Renal cortical epithelial cell (primary cell): ENCODE data around the gene ARHGEF16. TPM values are rescaled to one million over a fixed set of nuclear protein-coding genes. Genes with fewer than 3 reads are reported as not detected.

ENCODE experiments used
- DNase-seq: peaks from one replicate; pipeline ENCODE4 v3.0.0-alpha.2; 2011; ENCODE audit warnings: low read depth
- total RNA-seq: library from RNA; depleted of rRNA; stranded (reverse); fragments of >200 nt; gene quantifications from 2 replicates; pipeline ENCODE4 v1.2.3, GENCODE V29; 2014

The ARHGEF16 gene
- total RNA-seq, 1 donor from 2014 or later, result 6.4 TPM

- DNase-seq, result no peak
These were observed 14.0 kb downstream of the ARHGEF16 start for GRCh38 chr1:3468236-3469103.

- DNase-seq, result no peak
These were observed 14.8 kb downstream of the ARHGEF16 start for GRCh38 chr1:3469104-3469848.

GRCh38 chr1:3469849-3470649 lies 15.6 kb downstream of the ARHGEF16 start:
- no peak for DNase-seq

- DNase-seq, result no peak
These were observed 16.3 kb downstream of the ARHGEF16 start for GRCh38 chr1:3470650-3471355.

- peak; percentile 21 for DNase-seq
These were observed 17.1 kb downstream of the ARHGEF16 start for GRCh38 chr1:3471356-3472087.

- no peak for DNase-seq
These were observed 17.8 kb downstream of the ARHGEF16 start for GRCh38 chr1:3472088-3472850.

GRCh38 chr1:3472906-3473305 lies 18.4 kb downstream of the ARHGEF16 start:
- DNase-seq, result no peak

GRCh38 chr1:3473381-3473844 lies 18.9 kb downstream of the ARHGEF16 start:
- DNase-seq, result peak; percentile 37

- no peak for DNase-seq
These were observed 19.6 kb downstream of the ARHGEF16 start for GRCh38 chr1:3474016-3474415.

GRCh38 chr1:3474421-3474820 lies 20.0 kb downstream of the ARHGEF16 start:
- no peak for DNase-seq

GRCh38 chr1:3475839-3476573 lies 21.5 kb downstream of the ARHGEF16 start:
- no peak for DNase-seq

GRCh38 chr1:3476666-3477065 lies 22.2 kb downstream of the ARHGEF16 start:
- no peak for DNase-seq

- DNase-seq, result no peak
These were observed 23.0 kb downstream of the ARHGEF16 start for GRCh38 chr1:3477241-3477995.

- DNase-seq, result no peak
These were observed 23.7 kb downstream of the ARHGEF16 start for GRCh38 chr1:3478187-3478586.

- no peak for DNase-seq
These were observed 25.3 kb downstream of the ARHGEF16 start for GRCh38 chr1:3479511-3480368.

- no peak for DNase-seq
These were observed 25.9 kb downstream of the ARHGEF16 start for GRCh38 chr1:3480369-3480719.

- no peak for DNase-seq
These were observed 26.6 kb downstream of the ARHGEF16 start for GRCh38 chr1:3481046-3481445.
